Mesothelial cell of epicardium (in vitro differentiated cells): Measurements from ENCODE around the gene MYB. TPM values are rescaled to one million over a fixed set of nuclear protein-coding genes. Genes with fewer than 3 reads are reported as not detected.

Experiments used
- DNase-seq, 2 experiments: peaks; one replicate each; pipeline ENCODE4 v3.0.0; 2021; ENCODE audit warnings: low spot score in 2 of 2; ENCODE audit not compliant: unreplicated experiment in 2 of 2
- H3K27ac Mint-ChIP-seq: 2 replicates; pipeline ENCODE4 v1.8.0; 2021; ENCODE audit warnings: mixed read lengths
- H3K27me3 Mint-ChIP-seq: 2 replicates; pipeline ENCODE4 v1.8.0; 2021; ENCODE audit warnings: low read depth, mixed read lengths
- H3K36me3 Mint-ChIP-seq: 2 replicates; pipeline ENCODE4 v1.8.0; 2021; ENCODE audit warnings: mixed read lengths
- H3K4me1 Mint-ChIP-seq: 2 replicates; pipeline ENCODE4 v1.8.0; 2021; ENCODE audit warnings: mixed read lengths
- H3K4me3 Mint-ChIP-seq: 2 replicates; pipeline ENCODE4 v1.8.0; 2021; ENCODE audit warnings: mild to moderate bottlenecking, moderate library complexity, mixed read lengths
- H3K9me3 Mint-ChIP-seq: 2 replicates; pipeline ENCODE4 v1.8.0; 2021; ENCODE audit warnings: mixed read lengths
- CTCF ChIP-seq: fragments of 200-600 bp; sonication (generic); IDR thresholded peaks from one replicate; pipeline ENCODE4 v1.5.0; 2021; ENCODE audit warnings: antibody characterized with exemption; ENCODE audit not compliant: unreplicated experiment
- total RNA-seq: library from RNA; stranded (reverse); gene quantifications from 3 replicates; pipeline ENCODE4 v1.2.1, GENCODE V29; 2021

The MYB gene
- total RNA-seq, 1 donor from 2014 or later = 1.6 TPM

- no peak for TF ChIP-seq CTCF
- no peak overlapping the region for H3K27ac Mint-ChIP-seq
- H3K4me1 Mint-ChIP-seq = peaks cover 2% of the 10 kb centered on the region
- H3K4me3 Mint-ChIP-seq = no peak overlapping the region
- no peaks in the 10 kb centered on the region for H3K27me3 Mint-ChIP-seq
- no peak for DNase-seq
- no peaks in the 10 kb centered on the region for H3K9me3 Mint-ChIP-seq
- no peaks in the 10 kb centered on the region for H3K36me3 Mint-ChIP-seq
Observed at GRCh38 chr6:135228486-135228885, 47.4 kb downstream of the MYB start.

- TF ChIP-seq CTCF = no peak
- no peak for DNase-seq
- H3K36me3 Mint-ChIP-seq = no peaks in the 10 kb centered on the region
- H3K4me3 Mint-ChIP-seq = no peak overlapping the region
- peaks cover 2% of the 10 kb centered on the region for H3K4me1 Mint-ChIP-seq
- no peaks in the 10 kb centered on the region for H3K9me3 Mint-ChIP-seq
- H3K27ac Mint-ChIP-seq = no peak overlapping the region
- no peaks in the 10 kb centered on the region for H3K27me3 Mint-ChIP-seq
Observed at GRCh38 chr6:135229996-135230395, 48.9 kb downstream of the MYB start.

GRCh38 chr6:135230711-135231468, 49.8 kb downstream of the MYB start:
- no peak for DNase-seq
- H3K4me3 Mint-ChIP-seq = no peak overlapping the region

GRCh38 chr6:135231469-135231844, 50.3 kb downstream of the MYB start:
- Mint-ChIP-seq H3K4me3 (no peak overlapping the region), H3K27me3 (no peaks in the 10 kb centered on the region), H3K36me3 (no peaks in the 10 kb centered on the region), H3K4me1 (peaks cover 2% of the 10 kb centered on the region), H3K9me3 (no peaks in the 10 kb centered on the region), H3K27ac (no peak overlapping the region)
- no peak for TF ChIP-seq CTCF
- no peak for DNase-seq

More at GRCh38 chr6:135230711-135231468, 49.8 kb downstream of the MYB start:
- Mint-ChIP-seq H3K27ac (no peak overlapping the region), H3K27me3 (no peaks in the 10 kb centered on the region), H3K9me3 (no peaks in the 10 kb centered on the region), H3K4me1 (peaks cover 2% of the 10 kb centered on the region), H3K36me3 (no peaks in the 10 kb centered on the region)
- no peak for TF ChIP-seq CTCF

GRCh38 chr6:135233686-135234491, 52.8 kb downstream of the MYB start:
- DNase-seq = no peak
- no peak for TF ChIP-seq CTCF
- H3K36me3 Mint-ChIP-seq = no peaks in the 10 kb centered on the region
- no peak overlapping the region for H3K4me3 Mint-ChIP-seq
- H3K27me3 Mint-ChIP-seq = peaks cover 2% of the 10 kb centered on the region
- no peaks in the 10 kb centered on the region for H3K9me3 Mint-ChIP-seq
- H3K4me1 Mint-ChIP-seq = peaks cover 2% of the 10 kb centered on the region
- no peak overlapping the region for H3K27ac Mint-ChIP-seq
